Astrocyte (in vitro differentiated cells and primary cell): ENCODE data around the gene RAB36.

Experiments
- CTCF ChIP-seq: IDR thresholded peaks from 2 replicates; pipeline ENCODE4 v1.5.1; 2011; ENCODE audit warnings: low read depth, mild to moderate bottlenecking, inconsistent platforms, low read length, moderate library complexity; ENCODE audit not compliant: insufficient read depth
- EZH2 ChIP-seq: IDR thresholded peaks from 2 replicates; pipeline ENCODE4 v1.6.1; 2012; ENCODE audit warnings: mild to moderate bottlenecking, low read length, inconsistent platforms; ENCODE audit not compliant: insufficient read depth

GRCh38 chr22:23207729-23208393 is 62.6 kb downstream of the RAB36 start:
- TF ChIP-seq CTCF, result no peak
- no peak for TF ChIP-seq EZH2
